K562 (cell line): ENCODE measurements around the gene LMNA. TPM values are rescaled to one million over a fixed set of nuclear protein-coding genes. Genes with fewer than 3 reads are reported as not detected.

Source experiments
- ATAC-seq: fragments of 200-7000 bp; cut with Tn5 transposase; 3 replicates; pipeline ENCODE4 v1.9.1; 2020; ENCODE audit warnings: moderate library complexity
- BruUV-seq: library from RNA; stranded (reverse); fragments of 400-500 nt; replicated peaks from 2 replicates; lab custom pipeline; 2021; lab: Mats Ljungman, UMichigan
- CTCF ChIA-PET: fragments of 300-600 bp; formaldehyde crosslinking; extraction: SDS; loops from one replicate; lab custom pipeline; 2021; ENCODE audit warnings: low intra/inter-chr PET ratio; lab: Yijun Ruan, JAX
- POLR2A ChIA-PET: fragments of 300-600, 350-650 bp; sonication (Branson Sonifier 250); formaldehyde crosslinking; extraction: SDS; loops from one replicate; lab custom pipeline; 2021; ENCODE audit warnings: antibody characterized with exemption, inconsistent platforms; lab: Yijun Ruan, JAX
- DNase-seq, 4 experiments: peaks; one replicate each; pipeline versions ENCODE4 v3.0.0 to v3.0.0-alpha.2; 2011 to 2018; ENCODE audit warnings: low spot score in 3 of 4, mixed read lengths in 3 of 4; ENCODE audit errors: extremely low read depth in 1 of 4
- FAIRE-seq: peaks from 2 replicates; lab custom pipeline; 2011; peaks lifted over from hg19 to GRCh38; lab: Jason Lieb, UNC
- H2AFZ ChIP-seq: 2 replicates; pipeline ENCODE4 v1.6.0; 2011; ENCODE audit warnings: low read depth, low read length, control low read depth, inconsistent platforms
- H3K27ac ChIP-seq: fragments of 200-600 bp; 3 replicates; pipeline ENCODE4 v1.8.0; 2011; ENCODE audit warnings: low read depth, mild to moderate bottlenecking, control low read depth, inconsistent platforms, low read length, moderate library complexity, mixed read lengths; ENCODE audit errors: extremely low read depth
- H3K27me3 ChIP-seq, 2 experiments: fragments of 300-600 bp in 1 of 2; 2 replicates in 1 of 2; 3 replicates in 1 of 2; pipeline versions ENCODE4 v1.6.0 to v1.8.0; 2011; ENCODE audit warnings: inconsistent platforms in 2 of 2, low read length in 2 of 2, mild to moderate bottlenecking in 1 of 2, mixed read lengths in 1 of 2, moderate library complexity in 1 of 2; ENCODE audit not compliant: control insufficient read depth in 2 of 2, insufficient read depth in 2 of 2
- H3K36me3 ChIP-seq: fragments of 300-600 bp; 3 replicates; pipeline ENCODE4 v1.8.0; 2011; ENCODE audit warnings: mild to moderate bottlenecking, low read length, inconsistent platforms; ENCODE audit not compliant: control insufficient read depth, insufficient read depth
- H3K4me1 ChIP-seq, 2 experiments: fragments of 200-600 bp in 1 of 2; replicated peaks in 1 of 2; 2 replicates in 1 of 2; 3 replicates in 1 of 2; pipeline versions ENCODE4 v1.5.1 to v1.8.0; 2011; ENCODE audit warnings: inconsistent platforms in 2 of 2, low read length in 2 of 2, mild to moderate bottlenecking in 1 of 2, mixed read lengths in 1 of 2, moderate library complexity in 1 of 2; ENCODE audit not compliant: control insufficient read depth in 2 of 2, insufficient read depth in 2 of 2
- H3K4me2 ChIP-seq: 2 replicates; pipeline ENCODE4 v1.6.1; 2011; ENCODE audit warnings: low read length, control low read depth, inconsistent platforms, mixed read lengths; ENCODE audit not compliant: insufficient read depth
- H3K4me3 ChIP-seq: fragments of 200-600 bp; sonication (generic), shearing (Covaris generic); 2 replicates; pipeline ENCODE4 v1.5.1; 2016; ENCODE audit warnings: control low read depth, inconsistent platforms
- H3K79me2 ChIP-seq: fragments of 200-600 bp; 3 replicates; pipeline ENCODE4 v1.8.0; 2011; ENCODE audit warnings: low read length, inconsistent platforms; ENCODE audit not compliant: control insufficient read depth, insufficient read depth
- H3K9ac ChIP-seq, 2 experiments: 2 replicates each; pipeline versions ENCODE4 v1.6.0 to v1.6.1; 2011; ENCODE audit warnings: low read depth in 2 of 2, low read length in 2 of 2, control low read depth in 1 of 2, inconsistent platforms in 1 of 2, mild to moderate bottlenecking in 1 of 2, mixed read lengths in 1 of 2; ENCODE audit not compliant: insufficient read depth in 1 of 2
- H3K9me1 ChIP-seq: one replicate; pipeline ENCODE4 v1.6.0; 2011; ENCODE audit warnings: inconsistent platforms, mild to moderate bottlenecking, low read length, moderate library complexity; ENCODE audit not compliant: control insufficient read depth, insufficient read depth
- H3K9me3 ChIP-seq: replicated peaks from 2 replicates; pipeline ENCODE4 v1.5.1; 2011; ENCODE audit warnings: low read depth, low read length, inconsistent platforms; ENCODE audit not compliant: control insufficient read depth, insufficient read depth
- H4K20me1 ChIP-seq: replicated peaks from 2 replicates; pipeline ENCODE4 v1.6.1; 2011; ENCODE audit warnings: low read length, inconsistent platforms, mixed read lengths; ENCODE audit not compliant: control insufficient read depth, insufficient read depth
- BCOR ChIP-seq: fragments of 450-650 bp; IDR thresholded peaks from 2 replicates; pipeline ENCODE4 v1.6.1; 2016
- GABPA ChIP-seq: fragments of 200-800 bp; sonication (Bioruptor generic); conservative IDR thresholded peaks from 2 replicates; pipeline ENCODE4 v1.6.1; 2016; ENCODE audit warnings: low read depth, missing genetic modification characterization, missing compliant biosample characterization
- KDM1A ChIP-seq, 2 experiments: fragments of 450-650 bp; IDR thresholded peaks; 2 replicates each; pipeline ENCODE4 v1.6.1; 2016; ENCODE audit warnings: mild to moderate bottlenecking in 2 of 2
- RBM25 ChIP-seq: fragments of 200-400 bp; formaldehyde crosslinking; IDR thresholded peaks from 2 replicates; pipeline ENCODE4 v1.6.1; 2018; ENCODE audit warnings: low read length, low read depth, moderate library complexity; ENCODE audit not compliant: severe bottlenecking
- ZFP36 ChIP-seq: fragments of 150-350 bp; IDR thresholded peaks from 2 replicates; pipeline ENCODE4 v1.6.1; 2018; ENCODE audit warnings: low read length, low read depth; ENCODE audit not compliant: partially characterized antibody
- WGBS: fragments of 100-300 bp; shearing (Covaris generic); methylation state at CpG from one replicate; pipeline ENCODE4 v1.1.6; 2016; ENCODE audit warnings: low coverage, mixed read lengths; ENCODE audit not compliant: insufficient coverage; ENCODE audit errors: missing lambda C conversion rate; 5-methylcytosine and 5-hydroxymethylcytosine counted together
- in situ Hi-C: fragments of 300-500 bp; cut with MboI; formaldehyde crosslinking; loops from 4 replicates; pipeline ENCODE4 v1.15.0; 2018; ENCODE audit warnings: inconsistent platforms, mixed read lengths
- intact Hi-C: fragments of 100-400 bp; cut with micrococcal nuclease; formaldehyde crosslinking; loops from 2 replicates; pipeline ENCODE4 v1.14.2; 2022
- polyA plus RNA-seq, 8 experiments: library from polyadenylated mRNA; depleted of rRNA in 4 of 8; stranded (reverse) in 5 of 8; unstranded in 3 of 8; fragments of >200 nt; fragmentation: Nextera tagmentation in 2 of 8; fragmentation: Illumina TruSeq in 1 of 8; extraction: Ambion mirVana in 2 of 8; extraction: Trizol in 1 of 8; gene quantifications; 2 replicates each; pipeline versions ENCODE4 v1.2.1 to v1.2.3, GENCODE V29; 2011 to 2014; ENCODE audit warnings: inconsistent platforms in 1 of 8, missing spikeins in 1 of 8
- total RNA-seq, 7 experiments: library from RNA; depleted of rRNA in 6 of 7; stranded (reverse); fragments of >200 nt in 6 of 7; fragmentation: Illumina TruSeq in 2 of 7; extraction: Trizol in 2 of 7; gene quantifications; 2 replicates each; pipeline versions ENCODE4 v1.2.1 to v1.2.3, GENCODE V29; 2011 to 2021; ENCODE audit warnings: low replicate concordance in 1 of 7
- TF ChIP-seq, protein P1 (sequence below): IDR thresholded peaks from 2 replicates; pipeline ENCODE4 v1.6.1; 2011; ENCODE audit not compliant: insufficient read length; ENCODE audit errors: extremely low read depth
- TF ChIP-seq, protein P2 (sequence below): sonication (generic); formaldehyde crosslinking; IDR thresholded peaks from 2 replicates; pipeline ENCODE4 v1.8.1; 2022; ENCODE audit warnings: missing genetic modification reagents

LMNA gene
- total and polyA plus RNA-seq, 9 of the 15 experiments (the other 6 are each of a cell fraction or from before 2014, with no cell fraction given), result 1.00 to 347 (median 88.2) TPM

DNA sequence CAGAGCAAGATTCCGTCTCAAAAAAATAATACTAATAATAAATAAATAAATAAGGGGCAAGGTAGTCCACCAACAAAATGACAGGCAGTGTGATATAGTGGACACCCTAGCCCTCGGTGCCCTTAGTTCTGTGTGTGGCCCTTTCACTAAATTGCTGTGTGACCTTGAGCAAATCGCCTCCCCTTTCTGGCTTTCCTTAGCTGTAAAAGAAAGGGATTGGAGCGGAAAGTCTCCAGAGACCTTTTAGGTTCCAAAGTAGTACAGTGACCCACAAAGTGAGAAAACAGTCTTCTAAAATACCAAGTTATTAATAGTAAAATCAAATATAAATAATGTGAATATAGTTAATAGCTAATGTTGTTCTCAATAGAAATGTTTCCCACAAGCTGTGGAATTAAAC, 7.6 kb downstream of the LMNA start:
- H4K20me1 ChIP-seq, result peaks cover 34% of the 10 kb centered on the region
- no TSS peak for BruUV-seq
- intact Hi-C loops, result loop anchor here (10.0 kb wide), 1 partner anchor 187 kb away; the partner anchor contains the start of gene KHDC4
- TF ChIP-seq GABPA (tag) (0 out of 2 replicates have a peak, but pooled peaks have one; percentile 8), RBM25 (peak; percentile 40), KDM1A (IDR thresholded peaks at IDR 0.05) (0 out of 4 replicates have a peak, but pooled peaks of 1 of the 2 experiments have one; percentile 21), BCOR (peak; percentile 68; the same call in 1 of the 2 replicates), ZFP36 (peak; percentile 76)
- TF ChIP-seq, protein P1, sequence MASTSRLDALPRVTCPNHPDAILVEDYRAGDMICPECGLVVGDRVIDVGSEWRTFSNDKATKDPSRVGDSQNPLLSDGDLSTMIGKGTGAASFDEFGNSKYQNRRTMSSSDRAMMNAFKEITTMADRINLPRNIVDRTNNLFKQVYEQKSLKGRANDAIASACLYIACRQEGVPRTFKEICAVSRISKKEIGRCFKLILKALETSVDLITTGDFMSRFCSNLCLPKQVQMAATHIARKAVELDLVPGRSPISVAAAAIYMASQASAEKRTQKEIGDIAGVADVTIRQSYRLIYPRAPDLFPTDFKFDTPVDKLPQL, result no peak
- TF ChIP-seq, protein P2, sequence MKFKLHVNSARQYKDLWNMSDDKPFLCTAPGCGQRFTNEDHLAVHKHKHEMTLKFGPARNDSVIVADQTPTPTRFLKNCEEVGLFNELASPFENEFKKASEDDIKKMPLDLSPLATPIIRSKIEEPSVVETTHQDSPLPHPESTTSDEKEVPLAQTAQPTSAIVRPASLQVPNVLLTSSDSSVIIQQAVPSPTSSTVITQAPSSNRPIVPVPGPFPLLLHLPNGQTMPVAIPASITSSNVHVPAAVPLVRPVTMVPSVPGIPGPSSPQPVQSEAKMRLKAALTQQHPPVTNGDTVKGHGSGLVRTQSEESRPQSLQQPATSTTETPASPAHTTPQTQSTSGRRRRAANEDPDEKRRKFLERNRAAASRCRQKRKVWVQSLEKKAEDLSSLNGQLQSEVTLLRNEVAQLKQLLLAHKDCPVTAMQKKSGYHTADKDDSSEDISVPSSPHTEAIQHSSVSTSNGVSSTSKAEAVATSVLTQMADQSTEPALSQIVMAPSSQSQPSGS (CRISPR knock-in tag), result no peak
- TF ChIP-seq, all 486 proteins: peak for 5
- FAIRE-seq (no peak), ATAC-seq (no peak), DNase-seq (no peak)
- ChIA-PET CTCF (interaction anchor here (1.9 kb wide), 1 partner anchor 26 kb away, joined by 4 read pairs; no protein-coding TSS in a partner anchor), POLR2A (interaction anchor here (1.2 to 3.8 kb wide), 5 partner anchors 10 to 23 kb away, joined by 4 to 25 read pairs (median 8); no protein-coding TSS in a partner anchor)
- in situ Hi-C loops, result no loop called here
- Histone ChIP-seq H3K36me3 (peaks cover 34% of the 10 kb centered on the region; the same call in 2 of the 3 replicates), H3K9me1 (peaks cover 6% of the 10 kb centered on the region), H3K4me2 (peak overlapping the region; percentile 85), H3K4me3 (no peak overlapping the region; the same call in 1 of the 2 replicates), H3K9ac (peak overlapping the region; percentile 75 to 89; a peak in 3 of 4 replicates), H3K27ac (peak overlapping the region; percentile 99), H3K4me1 (peaks cover 80 to 90% of the 10 kb centered on the region in 2 experiments), H3K27me3 (no peaks in the 10 kb centered on the region), H2AFZ (no peak overlapping the region; the same call in 1 of the 2 replicates), H3K79me2 (peaks cover 98% of the 10 kb centered on the region), H3K9me3 (no peaks in the 10 kb centered on the region)
- WGBS, result 59% methylated on average over 4 of the region's 4 CpGs
